Stimulated activated CD4-positive, alpha-beta T cell treated with anti-CD3 and anti-CD28 coated beads, Interleukin-2, amount 100 ng/mL, for 4 hours (primary cell): ENCODE results near the gene LHB.

Experiments used
- DNase-seq: peaks from one replicate; pipeline ENCODE4 v3.0.0-alpha.2; 2020; ENCODE audit warnings: low read depth

LHB gene

DNA sequence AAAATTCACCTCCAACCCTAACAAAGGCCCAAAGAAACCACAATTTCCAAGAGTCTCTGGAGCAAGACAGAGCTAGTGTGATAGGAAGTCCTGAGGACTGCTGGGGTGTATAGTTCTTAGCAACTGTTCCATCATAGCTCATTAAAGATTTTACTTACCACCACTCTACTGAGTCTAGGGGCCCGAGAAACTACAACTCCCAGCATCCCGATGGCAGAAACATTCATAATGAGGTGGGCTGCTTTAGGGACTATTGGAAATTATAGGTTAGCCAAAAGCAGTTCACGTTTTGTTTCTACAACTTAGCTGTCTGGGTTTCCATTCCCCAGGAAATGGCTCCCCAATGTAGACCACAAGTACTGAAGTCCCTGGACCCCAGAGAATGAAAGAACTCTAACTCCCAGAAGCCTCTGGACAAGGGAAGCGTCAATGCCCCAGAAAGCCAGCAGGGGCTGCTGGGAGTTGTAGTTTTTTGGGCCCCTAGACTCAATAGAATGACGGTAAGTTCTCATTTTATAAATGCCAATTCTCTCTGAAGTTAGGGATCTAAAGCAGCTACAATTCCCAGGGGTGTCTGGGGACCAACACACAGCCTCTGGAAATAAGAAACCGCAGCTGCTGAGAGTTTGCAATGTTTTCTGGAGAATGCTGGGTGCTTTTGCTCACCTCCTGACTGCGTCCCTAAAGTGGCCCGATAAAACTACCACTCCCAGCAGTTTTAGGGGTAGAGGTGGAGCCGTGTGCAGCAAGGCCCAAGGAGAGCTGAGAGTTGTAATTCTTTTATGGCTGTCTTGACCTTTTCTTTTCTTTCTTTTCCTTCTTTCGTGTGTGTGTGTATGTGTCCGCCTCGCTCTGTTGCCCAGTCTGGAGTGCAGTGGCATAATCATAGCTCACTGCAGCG lies 40.7 kb downstream of the LHB start:
- no peak for DNase-seq

GRCh38 chr19:48970923-48971395 lies 45.9 kb downstream of the LHB start:
- peak; percentile 72 for DNase-seq

DNA sequence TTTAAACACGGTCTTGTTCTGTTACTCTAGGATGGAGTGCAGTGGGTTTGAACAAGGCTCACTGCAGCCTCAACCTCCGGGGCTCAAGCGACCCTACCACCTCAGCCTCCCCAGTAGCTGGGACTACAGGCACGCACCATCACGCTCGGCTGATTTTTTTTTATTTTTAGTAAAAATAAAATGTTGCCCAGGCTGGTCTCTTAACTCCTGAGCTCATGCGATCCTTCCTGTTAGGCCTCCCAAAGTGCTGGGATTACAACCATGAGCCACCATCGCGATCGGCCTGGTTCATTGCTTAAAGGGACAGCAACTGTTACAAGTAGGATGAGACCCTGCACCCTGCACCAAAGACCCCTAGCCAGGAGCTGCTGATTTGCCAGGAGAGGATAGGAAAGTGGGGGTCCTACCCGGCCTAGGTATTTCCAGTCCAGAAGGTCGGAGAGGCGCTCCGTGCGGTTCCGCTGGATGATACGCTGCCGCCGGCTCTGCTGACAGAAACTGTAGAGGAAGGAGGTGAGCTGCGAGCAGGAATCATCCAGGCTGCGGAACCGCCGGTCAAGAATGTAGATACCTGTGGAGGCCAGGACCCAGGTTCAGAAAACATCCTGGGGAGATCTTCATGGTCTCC lies 46.6 kb downstream of the LHB start:
- DNase-seq: no peak

- DNase-seq: no peak
These were observed 47.4 kb downstream of the LHB start for GRCh38 chr19:48969276-48970138.

GRCh38 chr19:48968813-48969218 lies 48.1 kb downstream of the LHB start:
- no peak for DNase-seq

- DNase-seq: no peak
These were observed 48.7 kb downstream of the LHB start for GRCh38 chr19:48968179-48968661.

- DNase-seq: no peak
These were observed 49.3 kb downstream of the LHB start for GRCh38 chr19:48967346-48968178.

DNA sequence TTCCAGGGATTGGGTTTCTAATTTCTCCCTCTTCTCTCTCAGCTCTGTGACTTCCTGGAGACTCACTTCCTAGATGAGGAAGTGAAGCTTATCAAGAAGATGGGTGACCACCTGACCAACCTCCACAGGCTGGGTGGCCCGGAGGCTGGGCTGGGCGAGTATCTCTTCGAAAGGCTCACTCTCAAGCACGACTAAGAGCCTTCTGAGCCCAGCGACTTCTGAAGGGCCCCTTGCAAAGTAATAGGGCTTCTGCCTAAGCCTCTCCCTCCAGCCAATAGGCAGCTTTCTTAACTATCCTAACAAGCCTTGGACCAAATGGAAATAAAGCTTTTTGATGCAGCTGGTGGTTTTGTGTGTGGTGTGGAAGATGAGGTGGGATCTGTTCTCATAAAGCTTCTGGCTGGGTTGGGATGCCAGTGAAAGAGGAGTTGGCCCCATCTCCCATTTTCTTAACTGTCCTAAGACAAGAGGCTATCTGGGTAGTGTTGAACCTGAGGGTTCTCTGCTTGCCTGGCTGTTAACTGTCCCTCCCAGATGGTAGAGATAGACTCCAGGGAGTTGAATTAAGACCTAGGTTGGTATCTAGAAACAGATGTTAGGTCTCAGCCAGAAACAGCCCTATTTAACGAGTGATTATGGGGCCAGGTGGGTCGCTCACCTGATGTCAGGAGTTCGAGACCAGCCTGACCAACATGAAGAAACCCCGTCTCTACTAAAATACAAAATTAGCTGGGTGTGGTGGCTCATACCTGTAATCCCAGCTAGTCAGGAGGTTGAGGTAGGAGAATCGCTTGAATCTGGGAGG lies 50.1 kb downstream of the LHB start:
- DNase-seq: no peak
